IMR-90 (cell line): ENCODE data around the gene ARHGAP28. TPM values are rescaled to one million over a fixed set of nuclear protein-coding genes. Genes with fewer than 3 reads are reported as not detected.

Experiments
- ATAC-seq: fragments of 200-7000 bp; cut with Tn5 transposase; 2 replicates; pipeline ENCODE4 v1.9.1; 2020; ENCODE audit warnings: low read depth, mild to moderate bottlenecking, moderate library complexity
- BruUV-seq: library from RNA; stranded (reverse); fragments of 400-500 nt; replicated peaks from 2 replicates; lab custom pipeline; 2021; lab: Mats Ljungman, UMichigan
- CTCF ChIA-PET: fragments of 300-600 bp; formaldehyde crosslinking; extraction: SDS; loops from one replicate; lab custom pipeline; 2021; ENCODE audit warnings: antibody characterized with exemption; lab: Yijun Ruan, JAX
- POLR2A ChIA-PET: fragments of 300-600 bp; sonication (Branson Sonifier 250); formaldehyde crosslinking; loops from one replicate; lab custom pipeline; 2022; ENCODE audit warnings: antibody characterized with exemption; ENCODE audit not compliant: unreplicated experiment; lab: Charles Lee
- DNase-seq: peaks from one replicate; pipeline ENCODE4 v3.0.0; 2013
- H2AFZ ChIP-seq: replicated peaks from 2 replicates; pipeline ENCODE3; 2013; ENCODE audit warnings: low read length, mild to moderate bottlenecking; ENCODE audit not compliant: poor library complexity
- H2AK5ac ChIP-seq: 2 replicates; pipeline ENCODE4 v1.6.1; 2013; ENCODE audit warnings: low read depth, low read length, inconsistent platforms
- H2AK9ac ChIP-seq: replicated peaks from 2 replicates; pipeline ENCODE3; 2013; ENCODE audit warnings: mild to moderate bottlenecking, low read depth, low read length, moderate library complexity; ENCODE audit not compliant: poor library complexity
- H2BK120ac ChIP-seq: 2 replicates; pipeline ENCODE4 v1.6.1; 2013; ENCODE audit warnings: low read depth, low read length, inconsistent platforms
- H2BK15ac ChIP-seq: 3 replicates; pipeline ENCODE4 v1.6.1; 2013; ENCODE audit warnings: low read depth, low read length, inconsistent platforms
- H2BK20ac ChIP-seq: 2 replicates; pipeline ENCODE4 v1.6.1; 2013; ENCODE audit warnings: low read depth, mild to moderate bottlenecking, inconsistent platforms, low read length, moderate library complexity
- H2BK5ac ChIP-seq: 2 replicates; pipeline ENCODE4 v1.6.1; 2013; ENCODE audit warnings: mild to moderate bottlenecking, low read depth, low read length, inconsistent platforms; ENCODE audit not compliant: poor library complexity, severe bottlenecking
- H3K14ac ChIP-seq: replicated peaks from 2 replicates; pipeline ENCODE4 v1.6.1; 2013; ENCODE audit warnings: low read depth, low read length, inconsistent platforms
- H3K18ac ChIP-seq: 2 replicates; pipeline ENCODE4 v1.6.1; 2013; ENCODE audit warnings: low read depth, low read length, control low read depth
- H3K23ac ChIP-seq: 2 replicates; pipeline ENCODE4 v1.6.1; 2013; ENCODE audit warnings: low read depth, low read length, inconsistent platforms
- H3K27ac ChIP-seq: 2 replicates; pipeline ENCODE4 v1.5.1; 2013; ENCODE audit warnings: mild to moderate bottlenecking, control low read depth, low read length; ENCODE audit not compliant: insufficient read depth
- H3K27me3 ChIP-seq: 2 replicates; pipeline ENCODE4 v1.6.1; 2013; ENCODE audit warnings: low read length; ENCODE audit not compliant: control insufficient read depth, insufficient read depth
- H3K36me3 ChIP-seq: 2 replicates; pipeline ENCODE4 v1.6.1; 2013; ENCODE audit warnings: low read length, mixed read lengths; ENCODE audit not compliant: control insufficient read depth, insufficient read depth
- H3K4ac ChIP-seq: 2 replicates; pipeline ENCODE4 v1.6.1; 2013; ENCODE audit warnings: low read depth, low read length, inconsistent platforms
- H3K4me1 ChIP-seq: 2 replicates; pipeline ENCODE4 v1.6.1; 2013; ENCODE audit warnings: low read length, mixed read lengths; ENCODE audit not compliant: control insufficient read depth, insufficient read depth
- H3K4me2 ChIP-seq: 2 replicates; pipeline ENCODE4 v1.6.1; 2013; ENCODE audit warnings: low read depth, mild to moderate bottlenecking, control low read depth, low read length, moderate library complexity
- H3K4me3 ChIP-seq: 2 replicates; pipeline ENCODE4 v1.5.1; 2013; ENCODE audit warnings: low read depth, mild to moderate bottlenecking, control low read depth, low read length, moderate library complexity; ENCODE audit not compliant: insufficient read depth
- H3K56ac ChIP-seq: 2 replicates; pipeline ENCODE4 v1.6.1; 2013; ENCODE audit warnings: low read length, inconsistent platforms; ENCODE audit not compliant: insufficient read depth; ENCODE audit errors: extremely low read depth
- H3K79me1 ChIP-seq, 2 experiments: 2 replicates each; pipeline ENCODE4 v1.6.1; 2013; ENCODE audit warnings: low read length in 2 of 2, inconsistent platforms in 1 of 2, low read depth in 1 of 2
- H3K9ac ChIP-seq: 2 replicates; pipeline ENCODE4 v1.6.1; 2013; ENCODE audit warnings: low read depth, low read length, control low read depth
- H3K9me1 ChIP-seq: 2 replicates; pipeline ENCODE4 v1.6.1; 2013; ENCODE audit warnings: low read length, inconsistent platforms; ENCODE audit not compliant: insufficient read depth
- H3K9me3 ChIP-seq: 2 replicates; pipeline ENCODE4 v1.6.1; 2013; ENCODE audit warnings: low read length; ENCODE audit not compliant: control insufficient read depth, insufficient read depth
- H4K20me1 ChIP-seq: 2 replicates; pipeline ENCODE4 v1.6.1; 2013; ENCODE audit warnings: low read length, inconsistent platforms; ENCODE audit not compliant: insufficient read depth
- H4K5ac ChIP-seq: 2 replicates; pipeline ENCODE4 v1.6.1; 2013; ENCODE audit warnings: mild to moderate bottlenecking, low read depth, low read length, control low read depth
- H4K8ac ChIP-seq, 2 experiments: 2 replicates each; pipeline ENCODE4 v1.6.1; 2013; ENCODE audit warnings: low read depth in 2 of 2, low read length in 2 of 2, control low read depth in 1 of 2, inconsistent platforms in 1 of 2
- H4K91ac ChIP-seq: 2 replicates; pipeline ENCODE4 v1.6.1; 2013; ENCODE audit warnings: low read depth, low read length, inconsistent platforms; ENCODE audit not compliant: insufficient read depth
- BHLHE40 ChIP-seq: fragments of 150-350 bp; IDR thresholded peaks from 2 replicates; pipeline ENCODE4 v1.6.1; 2016; ENCODE audit warnings: mild to moderate bottlenecking, low read depth, low read length
- CHD1 ChIP-seq: IDR thresholded peaks from 2 replicates; pipeline ENCODE4 v1.6.1; 2012; ENCODE audit warnings: low read depth, low read length, improper control_type of control experiment
- MAZ ChIP-seq: IDR thresholded peaks from 2 replicates; pipeline ENCODE4 v1.6.1; 2012; ENCODE audit warnings: low read depth, mild to moderate bottlenecking, low read length, improper control_type of control experiment, moderate library complexity, borderline replicate concordance
- MXI1 ChIP-seq: IDR thresholded peaks from 2 replicates; pipeline ENCODE4 v1.6.1; 2012; ENCODE audit warnings: low read depth, mild to moderate bottlenecking, low read length, moderate library complexity, borderline replicate concordance
- RCOR1 ChIP-seq: IDR thresholded peaks from 2 replicates; pipeline ENCODE4 v1.6.1; 2012; ENCODE audit warnings: mild to moderate bottlenecking, low read length, improper control_type of control experiment; ENCODE audit not compliant: insufficient replicate concordance
- SMC3 ChIP-seq: fragments of 150-350 bp; IDR thresholded peaks from 2 replicates; pipeline ENCODE4 v1.6.1; 2016; ENCODE audit warnings: low read depth, mild to moderate bottlenecking, antibody characterized with exemption, low read length, moderate library complexity
- WGBS, 2 experiments: methylation state at CpG; one replicate each; pipeline versions ENCODE4 v1.1.5 to v1.1.7; 2013; ENCODE audit warnings: missing lambda C conversion rate in 2 of 2; ENCODE audit not compliant: insufficient read length in 1 of 2; ENCODE audit errors: extremely low coverage in 2 of 2; 5-methylcytosine and 5-hydroxymethylcytosine counted together
- dilution Hi-C: fragments of 300-500 bp; cut with HindIII; formaldehyde crosslinking; loops from one replicate; pipeline ENCODE4 v1.14.3; 2018; ENCODE audit warnings: low sequenced_read_pairs; ENCODE audit not compliant: unreplicated experiment
- in situ Hi-C: fragments of 300-500 bp; cut with MboI; formaldehyde crosslinking; loops from 3 replicates; pipeline ENCODE4 v1.14.3; 2019; ENCODE audit warnings: low sequenced_read_pairs, inconsistent platforms, mixed read lengths
- intact Hi-C: fragments of 100-400 bp; cut with micrococcal nuclease; formaldehyde crosslinking; loops from 2 replicates; pipeline ENCODE4 v1.10.0; 2022
- polyA plus RNA-seq, 3 experiments: library from polyadenylated mRNA; depleted of rRNA; stranded (reverse); fragments of >200 nt; gene quantifications; 2 replicates each; pipeline ENCODE4 v1.2.3, GENCODE V29; 2012; ENCODE audit warnings: low replicate concordance in 1 of 3
- total RNA-seq: library from RNA; depleted of rRNA; stranded (reverse); fragments of >200 nt; gene quantifications from 2 replicates; pipeline ENCODE4 v1.2.3, GENCODE V29; 2012

The ARHGAP28 gene
- total and polyA plus RNA-seq, 2 of the 4 experiments (the other 2 are of a cell fraction) = 1.8 to 3.8 TPM

DNA sequence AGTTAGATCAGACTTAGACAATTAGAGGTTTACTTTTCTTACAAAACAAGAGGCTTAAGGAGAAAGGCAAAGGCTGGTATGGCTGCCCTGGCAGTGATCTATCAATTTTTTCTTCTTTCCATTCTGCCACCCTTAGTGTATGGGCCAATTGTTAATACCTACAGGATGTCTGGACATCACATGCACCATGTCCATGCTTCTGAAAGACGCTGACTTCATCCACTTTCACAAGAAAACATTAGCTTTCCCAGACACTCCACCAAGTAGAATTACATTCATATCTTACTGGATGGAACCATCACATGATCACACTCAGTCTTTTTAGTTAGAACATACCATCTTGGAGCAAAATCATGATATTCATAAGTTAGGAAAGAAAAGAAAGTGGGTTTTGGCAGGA, 120.9 kb downstream of the ARHGAP28 start:
- Histone ChIP-seq H3K79me1 (no peaks in the 10 kb centered on the region), H2BK5ac (no peak overlapping the region), H3K4me3 (no peak overlapping the region), H3K36me3 (peaks cover 31% of the 10 kb centered on the region), H2AK5ac (no peak overlapping the region), H4K5ac (no peak overlapping the region), H2AFZ (no peak overlapping the region), H2AK9ac (no peak overlapping the region), H3K9me1 (no peaks in the 10 kb centered on the region), H3K23ac (no peak overlapping the region), H4K8ac (no peak overlapping the region), H2BK20ac (no peak overlapping the region), H3K27me3 (no peaks in the 10 kb centered on the region), H3K4me2 (no peak overlapping the region), H3K4me1 (no peaks in the 10 kb centered on the region), H3K14ac (no peak overlapping the region), H3K9ac (no peak overlapping the region), H3K27ac (no peak overlapping the region), H4K91ac (no peak overlapping the region; the same call in 1 of the 2 replicates), H2BK15ac (no peak overlapping the region), H3K18ac (no peak overlapping the region), H2BK120ac (no peak overlapping the region), H4K20me1 (no peaks in the 10 kb centered on the region), H3K9me3 (peaks cover 3% of the 10 kb centered on the region; the same call in 1 of the 2 replicates), H3K56ac (no peak overlapping the region), H3K4ac (no peak overlapping the region)
- WGBS, 2 experiments = 100% methylated on average over 1 of the region's 1 CpG; no CpG with 5 or more reads in 1 of the 2 experiments
- no peak for ATAC-seq
- BruUV-seq = no TSS peak
- dilution Hi-C loops = no loop called here
- ChIA-PET CTCF (no interaction called here), POLR2A (no interaction called here)
- no peak for DNase-seq
- TF ChIP-seq SMC3 (no peak), RCOR1 (no peak), MAZ (no peak), BHLHE40 (no peak), CHD1 (no peak), MXI1 (no peak)
- in situ Hi-C loops = no loop called here
- intact Hi-C loops = no loop called here
